Measurements from ENCODE around the gene FBXO7. TPM values are rescaled to one million over a fixed set of nuclear protein-coding genes. Genes with fewer than 3 reads are reported as not detected.

Gene FBXO7
- total and polyA plus RNA-seq, 12 donors, result 52.0 to 183 (median 112) TPM

- 88 to 100% (median 93%) methylated on average over 1 of the region's 1 CpG for WGBS, 4 donors
- Histone ChIP-seq H3K9me3 (replicated peaks in 1 of 3) (no peaks in the 10 kb centered on the region), H3K4me1 (replicated peaks in 1 of 2) (peaks cover 0 to 34% of the 10 kb centered on the region in 2 donors), H3K27ac (no peak overlapping the region), H3K4me3 (no peak overlapping the region), H3K36me3 (replicated peaks in 1 of 2) (peaks cover 0 to 49% of the 10 kb centered on the region in 2 donors), H3K27me3 (no peaks in the 10 kb centered on the region)
- intact Hi-C loops (cut with DNase I), result no loop called here
- TF ChIP-seq POLR2A (IDR thresholded peaks at IDR 0.05), result no peak
- TF ChIP-seq, protein P1, sequence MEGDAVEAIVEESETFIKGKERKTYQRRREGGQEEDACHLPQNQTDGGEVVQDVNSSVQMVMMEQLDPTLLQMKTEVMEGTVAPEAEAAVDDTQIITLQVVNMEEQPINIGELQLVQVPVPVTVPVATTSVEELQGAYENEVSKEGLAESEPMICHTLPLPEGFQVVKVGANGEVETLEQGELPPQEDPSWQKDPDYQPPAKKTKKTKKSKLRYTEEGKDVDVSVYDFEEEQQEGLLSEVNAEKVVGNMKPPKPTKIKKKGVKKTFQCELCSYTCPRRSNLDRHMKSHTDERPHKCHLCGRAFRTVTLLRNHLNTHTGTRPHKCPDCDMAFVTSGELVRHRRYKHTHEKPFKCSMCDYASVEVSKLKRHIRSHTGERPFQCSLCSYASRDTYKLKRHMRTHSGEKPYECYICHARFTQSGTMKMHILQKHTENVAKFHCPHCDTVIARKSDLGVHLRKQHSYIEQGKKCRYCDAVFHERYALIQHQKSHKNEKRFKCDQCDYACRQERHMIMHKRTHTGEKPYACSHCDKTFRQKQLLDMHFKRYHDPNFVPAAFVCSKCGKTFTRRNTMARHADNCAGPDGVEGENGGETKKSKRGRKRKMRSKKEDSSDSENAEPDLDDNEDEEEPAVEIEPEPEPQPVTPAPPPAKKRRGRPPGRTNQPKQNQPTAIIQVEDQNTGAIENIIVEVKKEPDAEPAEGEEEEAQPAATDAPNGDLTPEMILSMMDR (IDR thresholded peaks at IDR 0.05), result no peak
- no peak for DNase-seq
Measured at GRCh38 chr22:32487461-32487860, 12.8 kb downstream of the FBXO7 start.

- TF ChIP-seq, protein P1 (IDR thresholded peaks at IDR 0.05), result no peak
- TF ChIP-seq POLR2A (IDR thresholded peaks at IDR 0.05), result no peak
- intact Hi-C loops (cut with DNase I), result no loop called here
- no peaks in the 10 kb centered on the region for H3K27me3 ChIP-seq
- H3K36me3 ChIP-seq (replicated peaks in 1 of 2), result peaks cover 0 to 66% of the 10 kb centered on the region in 2 donors
- no peaks in the 10 kb centered on the region for H3K9me3 ChIP-seq (replicated peaks in 1 of 3)
- 93 to 96% (median 94%) methylated on average over 2 of the region's 2 CpGs for WGBS, 4 donors
- H3K27ac ChIP-seq, result no peak overlapping the region
- no peak overlapping the region for H3K4me3 ChIP-seq
- DNase-seq, result no peak
- H3K4me1 ChIP-seq (replicated peaks in 1 of 2), result peaks cover 0 to 26% of the 10 kb centered on the region in 2 donors
Measured at GRCh38 chr22:32489377-32489776, 14.8 kb downstream of the FBXO7 start.

- Histone ChIP-seq H3K36me3 (replicated peaks in 1 of 2) (peaks cover 0 to 69% of the 10 kb centered on the region in 2 donors), H3K27ac (peak overlapping the region in 1 of 5 donors; percentile 4), H3K4me1 (replicated peaks in 1 of 2) (peaks cover 0 to 26% of the 10 kb centered on the region in 2 donors), H3K4me3 (no peak overlapping the region), H3K9me3 (replicated peaks in 1 of 3) (no peaks in the 10 kb centered on the region), H3K27me3 (no peaks in the 10 kb centered on the region)
- WGBS, 4 donors, result 45 to 69% (median 57%) methylated on average over 6 of the region's 6 CpGs
- DNase-seq, result no peak
- intact Hi-C loops (cut with DNase I), result loop anchor here in 1 of 2 donors (10.0 kb wide), 1 partner anchor 685 kb away; no protein-coding TSS in a partner anchor
- TF ChIP-seq POLR2A (IDR thresholded peaks at IDR 0.05), result no peak
- TF ChIP-seq, protein P1 (IDR thresholded peaks at IDR 0.05), result no peak
Measured at GRCh38 chr22:32490279-32490678, 15.7 kb downstream of the FBXO7 start.

DNA sequence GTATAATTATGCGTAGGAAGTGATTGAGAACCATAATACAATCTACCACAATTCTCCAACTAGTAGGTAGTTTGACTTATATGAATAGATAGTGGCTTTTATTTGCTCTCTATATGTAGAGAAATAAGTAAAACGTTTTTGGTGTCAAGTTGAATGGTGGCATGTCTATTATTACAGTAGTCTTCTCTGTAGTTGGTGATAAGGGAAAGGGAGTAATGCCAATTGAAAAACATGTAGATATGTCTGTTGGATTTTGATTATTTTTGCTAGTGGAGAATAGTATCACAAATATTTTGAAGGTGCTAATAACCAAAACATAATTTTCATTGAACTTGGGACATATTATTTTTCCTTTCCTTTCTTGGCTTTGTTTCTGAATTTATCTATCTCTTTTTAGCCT is 17.5 kb downstream of the FBXO7 start:
- Histone ChIP-seq H3K27ac (no peak overlapping the region), H3K9me3 (replicated peaks in 1 of 3) (no peaks in the 10 kb centered on the region), H3K36me3 (replicated peaks in 1 of 2) (peaks cover 0 to 66% of the 10 kb centered on the region in 2 donors), H3K27me3 (no peaks in the 10 kb centered on the region), H3K4me3 (no peak overlapping the region), H3K4me1 (replicated peaks in 1 of 2) (peaks cover 0 to 20% of the 10 kb centered on the region in 2 donors)
- no peak for DNase-seq
- no peak for TF ChIP-seq POLR2A (IDR thresholded peaks at IDR 0.05)
- TF ChIP-seq, protein P1 (IDR thresholded peaks at IDR 0.05), result no peak
- WGBS, 4 donors, result 75 to 88% (median 80%) methylated on average over 2 of the region's 2 CpGs
- intact Hi-C loops (cut with DNase I), result loop anchor here in 1 of 2 donors (10.0 kb wide), 1 partner anchor 687 kb away; no protein-coding TSS in a partner anchor

Data from adrenal gland (tissue), 12 donors.